Glutamatergic neuron (in vitro differentiated cells): ENCODE data around the gene COL6A2. TPM values are rescaled to one million over a fixed set of nuclear protein-coding genes. Genes with fewer than 3 reads are reported as not detected.

Experiments
- DNase-seq: peaks from one replicate; pipeline ENCODE4 v3.0.0; 2022
- H3K27ac Mint-ChIP-seq: one replicate; pipeline ENCODE4 v1.8.0; 2020; ENCODE audit warnings: mild to moderate bottlenecking, mixed read lengths, inconsistent platforms; ENCODE audit not compliant: unreplicated experiment
- H3K27me3 Mint-ChIP-seq: one replicate; pipeline ENCODE4 v1.8.0; 2020; ENCODE audit warnings: mild to moderate bottlenecking, moderate library complexity, mixed read lengths, inconsistent platforms; ENCODE audit not compliant: unreplicated experiment
- H3K36me3 Mint-ChIP-seq: one replicate; pipeline ENCODE4 v1.8.0; 2020; ENCODE audit warnings: mild to moderate bottlenecking, mixed read lengths, inconsistent platforms; ENCODE audit not compliant: unreplicated experiment
- H3K4me1 Mint-ChIP-seq: one replicate; pipeline ENCODE4 v1.8.0; 2020; ENCODE audit warnings: mild to moderate bottlenecking, low read depth, mixed read lengths, inconsistent platforms; ENCODE audit not compliant: unreplicated experiment
- H3K4me3 Mint-ChIP-seq: one replicate; pipeline ENCODE4 v1.8.0; 2020; ENCODE audit warnings: mild to moderate bottlenecking, mixed read lengths, inconsistent platforms; ENCODE audit not compliant: unreplicated experiment
- H3K9me3 Mint-ChIP-seq: one replicate; pipeline ENCODE4 v1.8.0; 2020; ENCODE audit warnings: mild to moderate bottlenecking, moderate library complexity, mixed read lengths, inconsistent platforms; ENCODE audit not compliant: unreplicated experiment
- total RNA-seq: library from RNA; stranded (reverse); fragmentation: NEBNext Ultra II Directional; extraction: Animal tissue kit (Norgen Biotek cat#: 25700); gene quantifications from one replicate; pipeline ENCODE4 v1.2.1, GENCODE V29; 2021; ENCODE audit not compliant: unreplicated experiment
- TF ChIP-seq, protein P1 (sequence below): fragments of 200-600 bp; sonication (generic); IDR thresholded peaks from one replicate; pipeline ENCODE4 v1.5.0; 2021; ENCODE audit not compliant: partially characterized antibody, unreplicated experiment

Gene COL6A2
- total RNA-seq, 1 donor from 2014 or later, result 55.2 TPM

DNA sequence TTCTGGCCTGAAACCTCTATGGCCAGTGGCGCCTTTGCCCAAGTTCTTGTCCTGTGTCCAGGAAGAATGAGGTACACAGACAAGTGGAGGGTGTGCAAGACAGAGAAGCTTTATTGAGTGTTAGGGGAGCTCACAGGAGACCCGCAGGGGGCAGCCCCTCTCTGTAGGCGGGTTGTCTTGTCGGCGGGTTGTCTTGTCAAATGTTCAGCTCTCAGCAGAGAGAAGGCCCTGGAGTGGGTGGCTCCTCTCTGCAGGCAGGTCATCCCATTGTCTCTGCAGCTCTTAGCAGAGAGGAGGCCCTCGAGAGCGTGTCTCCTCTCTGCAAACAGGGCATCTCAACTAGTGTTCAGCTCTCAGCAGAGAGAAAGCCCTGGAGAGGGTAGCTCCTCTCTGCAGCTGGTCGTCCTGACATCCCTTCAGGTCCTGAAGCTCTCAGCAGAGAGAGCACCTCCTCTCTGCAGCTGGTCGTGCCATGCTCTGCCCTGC lies 11.0 kb downstream of the COL6A2 start:
- TF ChIP-seq, protein P1, sequence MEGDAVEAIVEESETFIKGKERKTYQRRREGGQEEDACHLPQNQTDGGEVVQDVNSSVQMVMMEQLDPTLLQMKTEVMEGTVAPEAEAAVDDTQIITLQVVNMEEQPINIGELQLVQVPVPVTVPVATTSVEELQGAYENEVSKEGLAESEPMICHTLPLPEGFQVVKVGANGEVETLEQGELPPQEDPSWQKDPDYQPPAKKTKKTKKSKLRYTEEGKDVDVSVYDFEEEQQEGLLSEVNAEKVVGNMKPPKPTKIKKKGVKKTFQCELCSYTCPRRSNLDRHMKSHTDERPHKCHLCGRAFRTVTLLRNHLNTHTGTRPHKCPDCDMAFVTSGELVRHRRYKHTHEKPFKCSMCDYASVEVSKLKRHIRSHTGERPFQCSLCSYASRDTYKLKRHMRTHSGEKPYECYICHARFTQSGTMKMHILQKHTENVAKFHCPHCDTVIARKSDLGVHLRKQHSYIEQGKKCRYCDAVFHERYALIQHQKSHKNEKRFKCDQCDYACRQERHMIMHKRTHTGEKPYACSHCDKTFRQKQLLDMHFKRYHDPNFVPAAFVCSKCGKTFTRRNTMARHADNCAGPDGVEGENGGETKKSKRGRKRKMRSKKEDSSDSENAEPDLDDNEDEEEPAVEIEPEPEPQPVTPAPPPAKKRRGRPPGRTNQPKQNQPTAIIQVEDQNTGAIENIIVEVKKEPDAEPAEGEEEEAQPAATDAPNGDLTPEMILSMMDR, result no peak
- Mint-ChIP-seq H3K36me3 (peaks cover 12% of the 10 kb centered on the region), H3K4me3 (no peak overlapping the region), H3K4me1 (no peaks in the 10 kb centered on the region), H3K27me3 (no peaks in the 10 kb centered on the region), H3K9me3 (peaks cover 5% of the 10 kb centered on the region), H3K27ac (no peak overlapping the region)
- no peak for DNase-seq

GRCh38 chr21:46109313-46110221 lies 11.7 kb downstream of the COL6A2 start:
- Mint-ChIP-seq H3K4me1 (no peaks in the 10 kb centered on the region), H3K27me3 (no peaks in the 10 kb centered on the region), H3K36me3 (peaks cover 5% of the 10 kb centered on the region), H3K9me3 (peaks cover 2% of the 10 kb centered on the region), H3K27ac (no peak overlapping the region), H3K4me3 (no peak overlapping the region)
- peak; percentile 7 for DNase-seq
- TF ChIP-seq, protein P1, result no peak

DNA sequence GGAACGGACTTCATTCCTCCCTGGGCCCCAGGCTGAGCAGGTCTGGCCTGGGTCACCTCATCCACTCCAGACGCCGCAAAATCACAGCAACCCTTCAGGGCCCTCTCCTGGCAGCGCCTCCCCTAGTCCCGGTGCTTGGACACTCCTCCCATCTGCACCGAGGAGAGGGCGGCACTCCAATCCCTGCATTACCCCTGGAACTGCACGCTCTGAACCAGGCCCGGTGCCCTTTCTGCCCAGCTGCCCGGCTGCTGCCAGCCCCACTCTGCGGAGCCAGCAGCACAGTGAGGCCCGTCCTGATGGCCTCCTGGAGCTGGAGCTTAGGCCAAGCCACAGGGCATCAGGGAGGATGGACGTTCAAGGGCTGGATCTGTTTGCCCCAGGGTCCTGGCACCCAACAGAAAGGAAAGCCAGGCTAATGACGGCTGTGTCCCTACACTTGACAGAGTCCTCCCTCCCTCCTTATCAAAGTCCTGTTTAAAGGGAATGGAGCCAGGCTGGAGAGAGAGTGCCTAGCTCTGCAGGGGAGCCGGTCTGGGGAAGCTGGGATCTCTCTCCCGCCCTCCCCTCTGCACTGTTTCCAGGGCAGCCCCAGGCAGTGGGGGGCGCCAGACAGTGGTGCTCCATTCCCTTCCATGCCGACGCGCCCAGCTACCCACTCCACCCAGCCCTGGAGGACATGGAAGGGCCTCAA lies 12.7 kb downstream of the COL6A2 start:
- Mint-ChIP-seq H3K9me3 (peaks cover 2% of the 10 kb centered on the region), H3K4me1 (no peaks in the 10 kb centered on the region), H3K27ac (no peak overlapping the region), H3K27me3 (no peaks in the 10 kb centered on the region), H3K36me3 (peaks cover 5% of the 10 kb centered on the region), H3K4me3 (no peak overlapping the region)
- peak; percentile 14 for DNase-seq
- TF ChIP-seq, protein P1, result no peak

GRCh38 chr21:46111193-46111571 lies 13.3 kb downstream of the COL6A2 start:
- Mint-ChIP-seq H3K27ac (no peak overlapping the region), H3K9me3 (peaks cover 3% of the 10 kb centered on the region), H3K36me3 (peaks cover 5% of the 10 kb centered on the region), H3K27me3 (no peaks in the 10 kb centered on the region), H3K4me1 (no peaks in the 10 kb centered on the region), H3K4me3 (no peak overlapping the region)
- DNase-seq, result no peak
- TF ChIP-seq, protein P1, result no peak
